ENCODE data around the gene ERVK3-1. TPM values are rescaled to one million over a fixed set of nuclear protein-coding genes. Genes with fewer than 3 reads are reported as not detected.

Gene ERVK3-1
- total and polyA plus RNA-seq, 2 of the 13 experiments (the other 11 are each of a cell fraction or from before 2014, with no cell fraction given) = 28.5 to 38.7 TPM

GRCh38 chr19:58278541-58279041 lies 26.6 kb upstream of the ERVK3-1 start, which contains the start of gene ZNF8 (continued):
- TF ChIP-seq HMGXB3 (CRISPR knock-in tag; IDR thresholded peaks at IDR 0.05; ENCODE audit: borderline replicate concordance) (peak; percentile 99), PRPF4 (IDR thresholded peaks at IDR 0.05; ENCODE audit: low read depth, low read length, poor library complexity, severe bottlenecking) (peak; percentile 9), ZUFSP (CRISPR knock-in tag; IDR thresholded peaks at IDR 0.05; ENCODE audit: borderline replicate concordance) (no peak), TBP (CRISPR knock-in tag; IDR thresholded peaks at IDR 0.05) (no peak), EEA1 (CRISPR knock-in tag; IDR thresholded peaks at IDR 0.05; ENCODE audit: borderline replicate concordance) (no peak), MIER2 (CRISPR knock-in tag; IDR thresholded peaks at IDR 0.05) (no peak), DNMT3B (CRISPR knock-in tag; conservative IDR thresholded peaks at IDR 0.05) (no peak), ZNF839 (CRISPR knock-in tag; IDR thresholded peaks at IDR 0.05; ENCODE audit: borderline replicate concordance) (peak; percentile 71; the same call in 1 of the 2 replicates), REPIN1 (CRISPR knock-in tag; IDR thresholded peaks at IDR 0.05; ENCODE audit: borderline replicate concordance, low read depth) (peak; percentile 87), ARNTL (CRISPR knock-in tag; IDR thresholded peaks at IDR 0.05) (no peak), AHR (CRISPR knock-in tag; IDR thresholded peaks at IDR 0.05) (no peak), ZBTB7B (CRISPR knock-in tag; IDR thresholded peaks at IDR 0.05) (0 out of 2 replicates have a peak, but pooled peaks have one; percentile 57), PRDM4 (CRISPR knock-in tag; IDR thresholded peaks at IDR 0.05; ENCODE audit: borderline replicate concordance) (no peak), SMYD3 (CRISPR knock-in tag; IDR thresholded peaks at IDR 0.05) (no peak), ARID4A (CRISPR knock-in tag; IDR thresholded peaks at IDR 0.05; ENCODE audit: borderline replicate concordance) (peak; percentile 95), ZNF780A (CRISPR knock-in tag; IDR thresholded peaks at IDR 0.05) (no peak), GLI4 (CRISPR knock-in tag; IDR thresholded peaks at IDR 0.05; ENCODE audit: borderline replicate concordance) (no peak)
